Karpas-422 (cell line): ENCODE data around the gene SLC25A18. TPM values are rescaled to one million over a fixed set of nuclear protein-coding genes. Genes with fewer than 3 reads are reported as not detected.
A peak's percentile ranks its signal among the peaks of the same experiment; 100 is the strongest.
"Not testable (repeated sequence)": the region's sequence is repeated elsewhere in the genome, so short reads cannot be mapped to it uniquely, and the experiment has no call there.

ENCODE experiments used
- DNase-seq: peaks from one replicate; pipeline ENCODE4 v3.0.0-alpha.2; 2015
- H2AFZ ChIP-seq: fragments of 200-600 bp; sonication (generic); 2 replicates; pipeline ENCODE4 v1.6.1; 2014; ENCODE audit warnings: antibody characterized with exemption, low read length, mixed read lengths
- H3K27ac ChIP-seq: fragments of 200-600 bp; sonication (generic); 2 replicates; pipeline ENCODE4 v1.5.1; 2014; ENCODE audit warnings: mild to moderate bottlenecking, low read length, moderate library complexity
- H3K27me3 ChIP-seq: fragments of 200-600 bp; sonication (generic); 2 replicates; pipeline ENCODE4 v1.6.1; 2014; ENCODE audit warnings: low read length, mixed read lengths
- H3K36me3 ChIP-seq: fragments of 200-600 bp; sonication (generic); 2 replicates; pipeline ENCODE4 v1.6.1; 2014; ENCODE audit warnings: low read length, mixed read lengths; ENCODE audit not compliant: insufficient read depth
- H3K4me1 ChIP-seq: fragments of 200-600 bp; sonication (generic); 2 replicates; pipeline ENCODE4 v1.6.1; 2014; ENCODE audit warnings: mild to moderate bottlenecking, low read length, mixed read lengths
- H3K4me2 ChIP-seq: fragments of 200-600 bp; sonication (generic); 2 replicates; pipeline ENCODE4 v1.6.1; 2014; ENCODE audit warnings: low read length, low read depth, mild to moderate bottlenecking; ENCODE audit not compliant: poor library complexity, severe bottlenecking
- H3K4me3 ChIP-seq: fragments of 200-600 bp; sonication (generic); 2 replicates; pipeline ENCODE4 v1.5.1; 2014; ENCODE audit warnings: mild to moderate bottlenecking, antibody characterized with exemption, low read length, mixed read lengths
- H3K79me2 ChIP-seq: fragments of 200-600 bp; sonication (generic); 2 replicates; pipeline ENCODE4 v1.6.1; 2014; ENCODE audit warnings: mild to moderate bottlenecking, low read length, mixed read lengths
- H3K9ac ChIP-seq: fragments of 200-600 bp; sonication (generic); 2 replicates; pipeline ENCODE4 v1.6.0; 2014; ENCODE audit warnings: low read length
- H3K9me2 ChIP-seq: fragments of 200-600 bp; sonication (generic), shearing (Covaris generic); replicated peaks from 2 replicates; pipeline ENCODE4 v1.6.0; 2014; ENCODE audit warnings: mild to moderate bottlenecking, low read length, moderate library complexity; ENCODE audit not compliant: insufficient read depth
- H3K9me3 ChIP-seq: fragments of 300-700, 200-600 bp; sonication (generic); 2 replicates; pipeline ENCODE4 v1.6.1; 2014; ENCODE audit warnings: low read length, mixed read lengths
- H4K20me1 ChIP-seq: fragments of 200-600 bp; sonication (generic); 2 replicates; pipeline ENCODE4 v1.6.1; 2014; ENCODE audit warnings: mild to moderate bottlenecking, antibody characterized with exemption, low read length, low read depth; ENCODE audit not compliant: insufficient read depth
- total RNA-seq: library from RNA; depleted of rRNA; stranded (reverse); fragments of >200 nt; shearing (Covaris generic); gene quantifications from 2 replicates; pipeline ENCODE4 v1.2.3, GENCODE V29; 2014; ENCODE audit warnings: low replicate concordance

SLC25A18 gene
- total RNA-seq, 1 experiment from 2014 or later = not detected

DNA sequence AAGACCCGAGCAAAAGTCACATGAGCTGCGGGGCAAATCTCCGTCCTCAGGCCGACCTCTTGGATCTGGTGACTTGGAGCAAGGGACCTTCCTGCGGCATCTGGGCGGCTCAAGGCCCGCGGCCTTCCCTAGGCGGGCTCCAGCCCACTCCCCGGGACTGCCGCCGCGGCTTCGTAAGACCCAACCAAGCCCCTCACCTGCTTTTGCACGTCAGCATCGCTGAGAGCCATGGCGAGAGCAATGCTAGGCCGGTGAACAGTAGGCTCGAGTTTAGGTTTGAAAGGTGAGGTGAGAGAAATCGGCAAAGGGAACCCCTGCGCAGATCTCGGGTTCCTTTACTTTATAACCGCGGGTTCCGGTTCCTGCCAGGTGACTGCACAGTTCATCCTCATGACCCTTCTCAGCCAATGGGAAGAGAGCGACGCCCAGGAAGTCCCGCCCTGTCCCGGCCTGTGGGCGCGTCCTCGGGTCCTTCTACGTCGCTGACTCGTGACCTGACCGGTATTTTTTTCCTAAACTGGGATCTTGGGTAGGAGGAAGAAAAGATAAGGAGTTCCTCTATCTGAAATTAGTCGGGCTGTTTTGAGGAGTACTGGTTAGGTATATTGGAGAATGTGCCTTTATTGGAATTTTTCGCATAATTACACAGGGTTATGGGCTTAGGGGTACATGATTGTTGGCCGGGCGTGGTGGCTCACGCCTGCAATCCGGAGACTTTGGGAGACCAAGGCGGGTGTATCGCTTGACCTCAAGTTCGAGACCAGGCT is 65.3 kb downstream of the SLC25A18 start, which contains the start of gene ATP6V1E1:
ATP6V1E1 (minus strand) TSS at position 344 of the 767 bp plus-strand sequence; CDS start at position 230, 114 bp downstream.
- Histone ChIP-seq H3K9me2 (no peaks in the 10 kb centered on the region), H2AFZ (peak within 1 kb of the TSS; percentile 62), H3K27ac (peak within 1 kb of the TSS; percentile 41), H3K79me2 (peaks cover 61% of the 10 kb centered on the region), H3K4me3 (peak within 1 kb of the TSS; percentile 95), H3K4me1 (peaks cover 17% of the 10 kb centered on the region), H3K9ac (peak within 1 kb of the TSS; percentile 91), H3K36me3 (peaks cover 4% of the 10 kb centered on the region; the same call in 1 of the 2 replicates), H3K27me3 (no peaks in the 10 kb centered on the region), H3K9me3 (no peaks in the 10 kb centered on the region), H3K4me2 (peak within 1 kb of the TSS; percentile 97), H4K20me1 (peaks cover 7% of the 10 kb centered on the region; the same call in 1 of the 2 replicates)
- peak; percentile 98 for DNase-seq

DNA sequence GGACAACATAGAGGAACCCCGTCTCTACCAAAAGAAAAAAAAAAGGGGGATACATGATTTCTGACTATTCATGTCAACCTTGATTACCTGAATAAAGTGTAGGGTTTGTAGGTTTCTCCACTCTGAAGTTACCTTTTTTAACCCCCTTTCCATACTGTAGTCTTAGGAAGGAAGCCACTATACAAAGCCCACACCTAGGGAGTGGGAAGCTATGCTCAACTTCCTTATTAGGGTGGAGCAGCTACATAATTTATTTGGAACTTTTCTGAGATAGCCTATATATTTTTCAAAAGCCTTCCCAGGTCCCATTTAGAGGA is 65.8 kb downstream of the SLC25A18 start:
- peaks cover 55% of the 10 kb centered on the region for H3K79me2 ChIP-seq
- H4K20me1 ChIP-seq = peaks cover 7% of the 10 kb centered on the region; the same call in 1 of the 2 replicates
- H3K27ac ChIP-seq = peak overlapping the region; percentile 41

DNA sequence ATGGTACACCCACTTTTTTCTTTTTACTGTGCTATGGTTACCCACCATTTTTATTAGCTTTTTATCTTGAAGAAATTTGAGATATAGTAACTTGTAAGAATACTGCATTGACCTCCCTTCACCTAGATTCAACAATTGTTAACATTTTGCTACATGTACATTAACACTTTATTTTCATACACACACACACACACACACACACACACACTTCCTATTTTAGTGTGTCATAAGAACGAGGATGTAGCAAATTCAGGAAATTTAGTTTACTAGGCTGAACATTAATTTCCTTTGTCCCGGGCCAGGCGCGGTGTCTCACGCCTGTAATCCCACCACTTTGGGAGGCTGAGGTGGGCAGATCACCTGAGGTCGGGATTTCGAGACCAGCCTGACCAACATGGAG is 66.3 kb downstream of the SLC25A18 start:
- Histone ChIP-seq H3K4me3 (peak overlapping the region; percentile 95), H2AFZ (no peak overlapping the region), H3K27me3 (no peaks in the 10 kb centered on the region), H4K20me1 (peaks cover 7% of the 10 kb centered on the region; the same call in 1 of the 2 replicates), H3K9me2 (no peaks in the 10 kb centered on the region), H3K9ac (peak overlapping the region; percentile 91), H3K9me3 (no peaks in the 10 kb centered on the region), H3K36me3 (no peaks in the 10 kb centered on the region), H3K27ac (no peak overlapping the region), H3K4me2 (peak overlapping the region; percentile 97), H3K4me1 (peaks cover 17% of the 10 kb centered on the region), H3K79me2 (peaks cover 52% of the 10 kb centered on the region)
- DNase-seq = no peak

More for the DNA sequence above, 65.8 kb downstream of the SLC25A18 start:
- Histone ChIP-seq H3K9ac (peak overlapping the region; percentile 91), H3K4me1 (peaks cover 17% of the 10 kb centered on the region), H3K27me3 (no peaks in the 10 kb centered on the region), H2AFZ (peak overlapping the region; percentile 62; the same call in 1 of the 2 replicates), H3K36me3 (no peaks in the 10 kb centered on the region; the same call in 1 of the 2 replicates), H3K4me3 (peak overlapping the region; percentile 95), H3K9me2 (no peaks in the 10 kb centered on the region), H3K9me3 (no peaks in the 10 kb centered on the region), H3K4me2 (peak overlapping the region; percentile 97)
- no peak for DNase-seq

DNA sequence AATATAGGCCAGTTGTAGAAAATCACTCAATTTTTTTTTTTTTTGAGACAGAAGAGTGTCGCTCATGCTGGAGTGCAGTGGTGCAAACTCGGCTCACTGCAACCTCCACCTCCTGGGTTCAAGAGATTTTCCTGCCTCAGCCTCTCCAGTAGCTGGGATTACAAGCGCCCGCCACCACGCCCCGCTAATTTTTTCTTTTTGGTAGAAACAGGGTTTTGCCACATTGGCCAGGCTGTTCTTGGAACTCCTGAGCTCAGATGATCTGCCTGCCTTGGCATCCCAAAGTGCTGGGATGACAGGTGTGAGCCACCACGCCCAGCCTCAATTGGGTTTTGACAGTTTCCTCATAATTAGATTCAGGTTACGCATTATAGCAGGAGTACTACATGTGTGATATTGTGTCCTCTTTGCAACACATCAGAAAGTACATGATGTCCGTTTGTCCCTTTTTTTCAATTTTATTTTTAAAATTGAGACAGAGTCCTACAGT is 67.8 kb downstream of the SLC25A18 start:
- H3K9me2 ChIP-seq = no peaks in the 10 kb centered on the region
- no peak overlapping the region for H3K4me2 ChIP-seq
- H2AFZ ChIP-seq = no peak overlapping the region
- no peaks in the 10 kb centered on the region for H3K27me3 ChIP-seq
- H3K9ac ChIP-seq = no peak overlapping the region
- H3K79me2 ChIP-seq = peaks cover 39% of the 10 kb centered on the region
- H3K27ac ChIP-seq = no peak overlapping the region
- peaks cover 7% of the 10 kb centered on the region; the same call in 1 of the 2 replicates for H4K20me1 ChIP-seq
- H3K4me1 ChIP-seq = peaks cover 17% of the 10 kb centered on the region
- DNase-seq = no peak
- H3K36me3 ChIP-seq = no peaks in the 10 kb centered on the region
- no peak overlapping the region for H3K4me3 ChIP-seq
- H3K9me3 ChIP-seq = no peaks in the 10 kb centered on the region

DNA sequence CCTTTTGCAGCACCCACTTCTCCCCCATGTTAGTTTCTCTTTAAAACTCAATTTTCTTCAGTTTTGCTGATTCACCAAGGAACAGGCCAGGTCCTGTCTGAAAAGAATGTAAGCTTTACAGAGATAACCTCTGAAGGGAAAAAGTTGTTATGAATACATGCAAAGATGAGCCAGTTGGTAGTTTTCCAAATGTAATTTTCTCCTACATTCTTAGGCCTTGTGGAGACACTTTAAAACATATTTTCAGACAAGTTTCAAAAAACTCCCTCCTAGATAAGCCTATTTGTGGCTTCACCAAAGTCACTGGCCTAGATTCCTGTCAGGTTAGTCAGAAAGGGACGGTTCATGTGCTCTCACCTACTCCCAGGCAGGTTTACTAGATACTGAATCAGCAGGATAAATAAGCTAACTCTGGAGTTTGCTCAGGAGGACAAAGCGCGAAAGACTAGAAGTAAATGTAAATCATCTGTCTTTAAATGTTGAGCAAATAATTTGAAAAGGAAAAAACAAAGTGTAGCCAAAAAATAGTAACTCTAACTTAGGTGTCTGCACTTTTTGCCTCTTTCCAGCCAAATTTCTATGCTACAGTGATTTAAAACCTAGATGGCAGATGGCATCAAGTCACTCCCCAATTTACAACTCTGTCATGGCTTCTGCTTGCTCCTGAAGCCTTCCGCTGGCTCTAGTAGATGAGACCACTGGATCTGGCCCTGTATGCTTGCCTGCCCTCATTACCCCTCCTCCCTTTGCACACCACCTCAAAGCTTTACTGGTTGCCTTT is 70.1 kb downstream of the SLC25A18 start:
- Histone ChIP-seq H3K27me3 (no peaks in the 10 kb centered on the region), H3K36me3 (no peaks in the 10 kb centered on the region), H3K9ac (no peak overlapping the region), H2AFZ (no peak overlapping the region), H3K4me2 (no peak overlapping the region), H3K4me3 (no peak overlapping the region), H3K4me1 (peaks cover 15% of the 10 kb centered on the region), H3K27ac (peak overlapping the region; percentile 22; the same call in 1 of the 2 replicates), H3K9me2 (no peaks in the 10 kb centered on the region), H3K79me2 (peaks cover 25% of the 10 kb centered on the region), H3K9me3 (no peaks in the 10 kb centered on the region), H4K20me1 (peaks cover under 1% of the 10 kb centered on the region; the same call in 1 of the 2 replicates)
- DNase-seq = no peak

DNA sequence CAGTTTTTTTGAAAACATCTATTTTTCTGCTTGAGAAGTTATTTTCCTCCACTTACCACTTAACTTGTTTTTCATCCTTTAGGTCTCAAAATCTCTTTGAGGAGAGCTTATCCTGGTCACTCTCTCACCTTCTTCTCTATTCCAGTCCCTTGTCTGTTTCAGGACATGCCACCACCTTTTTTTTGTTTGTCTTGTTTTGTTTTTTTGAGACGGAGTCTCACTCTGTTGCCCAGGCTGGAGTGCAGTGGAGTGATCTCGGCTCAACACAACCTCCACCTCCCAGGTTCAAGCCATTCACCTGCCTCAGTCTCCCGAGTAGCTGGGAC is 70.7 kb downstream of the SLC25A18 start:
- no peak for DNase-seq
- H3K79me2 ChIP-seq = peaks cover 23% of the 10 kb centered on the region
- H3K27me3 ChIP-seq = no peaks in the 10 kb centered on the region
- no peak overlapping the region for H3K9ac ChIP-seq
- no peaks in the 10 kb centered on the region for H4K20me1 ChIP-seq
- no peak overlapping the region for H3K4me2 ChIP-seq
- no peaks in the 10 kb centered on the region for H3K9me2 ChIP-seq
- no peak overlapping the region for H3K27ac ChIP-seq
- no peak overlapping the region for H2AFZ ChIP-seq
- H3K36me3 ChIP-seq = no peaks in the 10 kb centered on the region
- H3K9me3 ChIP-seq = no peaks in the 10 kb centered on the region
- H3K4me1 ChIP-seq = peaks cover 15% of the 10 kb centered on the region
- H3K4me3 ChIP-seq = no peak overlapping the region

DNA sequence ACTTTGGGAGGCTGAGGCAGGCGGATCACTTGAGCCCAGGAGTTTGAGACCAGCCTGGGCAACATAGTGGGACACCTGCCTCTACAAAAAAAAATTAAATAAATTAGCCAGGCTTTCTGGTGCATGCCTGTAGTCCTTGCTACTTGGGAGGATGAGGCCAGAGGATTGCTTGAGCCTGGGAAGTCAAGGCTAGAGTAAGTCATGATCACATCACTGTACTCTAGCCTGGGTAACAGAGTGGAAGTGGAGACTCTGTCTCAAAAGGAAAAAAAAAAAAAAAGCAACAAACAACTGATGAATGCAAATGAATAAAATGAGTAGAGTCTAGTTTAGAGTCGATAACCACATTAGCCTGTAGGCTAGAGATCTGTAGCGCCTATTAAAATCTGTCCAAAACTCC is 71.4 kb downstream of the SLC25A18 start:
- H3K79me2 ChIP-seq = peaks cover 23% of the 10 kb centered on the region
- no peaks in the 10 kb centered on the region for H3K36me3 ChIP-seq
- no peaks in the 10 kb centered on the region for H4K20me1 ChIP-seq
- H3K27me3 ChIP-seq = no peaks in the 10 kb centered on the region
- H3K27ac ChIP-seq = no peak overlapping the region
- H3K9me3 ChIP-seq = no peaks in the 10 kb centered on the region
- DNase-seq = no peak
- H3K9me2 ChIP-seq = no peaks in the 10 kb centered on the region
- no peak overlapping the region for H3K4me3 ChIP-seq
- peaks cover 10% of the 10 kb centered on the region for H3K4me1 ChIP-seq
- H3K4me2 ChIP-seq = no peak overlapping the region
- H3K9ac ChIP-seq = no peak overlapping the region
- no peak overlapping the region for H2AFZ ChIP-seq

DNA sequence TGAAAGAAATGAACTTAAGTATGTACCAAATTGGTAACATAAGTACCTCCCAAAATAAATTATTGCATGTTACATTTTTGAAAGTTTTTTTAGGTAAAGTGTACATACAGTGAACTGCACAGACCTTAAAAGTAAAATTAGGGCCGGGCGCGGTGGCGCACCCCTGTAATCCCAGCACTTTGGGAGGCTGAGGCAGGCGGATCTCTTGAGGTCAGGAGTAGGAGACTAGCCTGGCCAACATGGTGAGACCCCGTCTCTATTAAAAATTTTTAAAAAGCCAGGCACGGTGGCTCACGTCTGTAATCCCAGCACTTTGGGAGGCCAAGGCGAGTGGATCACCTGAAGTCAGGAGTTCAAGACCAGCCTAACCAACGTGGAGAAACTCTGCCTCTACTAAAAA is 73.6 kb downstream of the SLC25A18 start:
- Histone ChIP-seq H3K36me3 (peaks cover 12% of the 10 kb centered on the region), H3K79me2 (peaks cover 36% of the 10 kb centered on the region), H3K4me1 (peaks cover 15% of the 10 kb centered on the region)
- DNase-seq, H3K9me2 ChIP-seq, H3K4me3 ChIP-seq, H3K27ac ChIP-seq, H3K4me2 ChIP-seq, H3K27me3 ChIP-seq, H3K9ac ChIP-seq, H2AFZ ChIP-seq, H3K9me3 ChIP-seq, H4K20me1 ChIP-seq: not testable (repeated sequence)
